ENCODE data around the gene RBM10. TPM values are rescaled to one million over a fixed set of nuclear protein-coding genes. Genes with fewer than 3 reads are reported as not detected.

RBM10 gene
- total RNA-seq, 1 donor from 2014 or later: 35.9 TPM

- no peak overlapping the region for H3K27ac ChIP-seq (ENCODE audit: low read depth, low read length)
- no peak for DNase-seq (ENCODE audit: low read depth)
- Mint-ChIP-seq H3K9me3 (ENCODE audit: unreplicated experiment) (no peaks in the 10 kb centered on the region), H3K27me3 (ENCODE audit: low read depth, unreplicated experiment) (no peaks in the 10 kb centered on the region), H3K4me3 (ENCODE audit: unreplicated experiment) (no peak overlapping the region), H3K36me3 (ENCODE audit: low read depth, unreplicated experiment) (peaks cover 7% of the 10 kb centered on the region), H3K4me1 (ENCODE audit: low read depth, unreplicated experiment) (no peaks in the 10 kb centered on the region), H3K27ac (ENCODE audit: unreplicated experiment) (no peak overlapping the region)
- peaks cover 10% of the 10 kb centered on the region for H3K79me2 ChIP-seq (ENCODE audit: insufficient read depth, low read length)
- H3K4me1 ChIP-seq (ENCODE audit: insufficient read depth, low read length): peaks cover 2% of the 10 kb centered on the region
- TF ChIP-seq EZH2 (IDR thresholded peaks at IDR 0.05; ENCODE audit: insufficient read depth, low read length) (no peak), CTCF (IDR thresholded peaks at IDR 0.05; ENCODE audit: insufficient read depth, low read depth, low read length) (no peak)
- H2AFZ ChIP-seq (ENCODE audit: low read depth, low read length): no peak overlapping the region
- H3K9ac ChIP-seq (ENCODE audit: low read length): no peak overlapping the region
- no peaks in the 10 kb centered on the region for H3K27me3 ChIP-seq (ENCODE audit: insufficient read depth, low read length)
- no peak for FAIRE-seq
- no peak overlapping the region for H3K4me3 ChIP-seq (ENCODE audit: insufficient read depth, low read depth, low read length)
- H4K20me1 ChIP-seq (ENCODE audit: insufficient read depth, low read length): peaks cover 14% of the 10 kb centered on the region
- H3K9me3 ChIP-seq (ENCODE audit: insufficient read depth, low read depth, low read length): no peaks in the 10 kb centered on the region
- H3K4me2 ChIP-seq (ENCODE audit: low read length): no peak overlapping the region
- no peaks in the 10 kb centered on the region for H3K36me3 ChIP-seq (ENCODE audit: insufficient read depth, low read length)
Observed at GRCh38 chrX:47138171-47138570, 6.8 kb upstream of the RBM10 start.

- peak overlapping the region; percentile 83 for H3K4me3 ChIP-seq (ENCODE audit: insufficient read depth, low read depth, low read length)
- Mint-ChIP-seq H3K9me3 (ENCODE audit: unreplicated experiment) (no peaks in the 10 kb centered on the region), H3K36me3 (ENCODE audit: low read depth, unreplicated experiment) (peaks cover 7% of the 10 kb centered on the region), H3K4me3 (ENCODE audit: unreplicated experiment) (peak overlapping the region; percentile 99), H3K27ac (ENCODE audit: unreplicated experiment) (no peak overlapping the region), H3K4me1 (ENCODE audit: low read depth, unreplicated experiment) (no peaks in the 10 kb centered on the region), H3K27me3 (ENCODE audit: low read depth, unreplicated experiment) (no peaks in the 10 kb centered on the region)
- peak overlapping the region; percentile 91 for H3K27ac ChIP-seq (ENCODE audit: low read depth, low read length)
- H3K4me1 ChIP-seq (ENCODE audit: insufficient read depth, low read length): peaks cover 13% of the 10 kb centered on the region
- peaks cover 59% of the 10 kb centered on the region for H3K79me2 ChIP-seq (ENCODE audit: insufficient read depth, low read length)
- FAIRE-seq (no peak), DNase-seq (ENCODE audit: low read depth) (peak; percentile 8)
- peak overlapping the region; percentile 98 for H3K9ac ChIP-seq (ENCODE audit: low read length)
- no peaks in the 10 kb centered on the region for H3K36me3 ChIP-seq (ENCODE audit: insufficient read depth, low read length)
- H3K9me3 ChIP-seq (ENCODE audit: insufficient read depth, low read depth, low read length): no peaks in the 10 kb centered on the region
- H3K4me2 ChIP-seq (ENCODE audit: low read length): peak overlapping the region; percentile 95
- H3K27me3 ChIP-seq (ENCODE audit: insufficient read depth, low read length): no peaks in the 10 kb centered on the region
- peaks cover 54% of the 10 kb centered on the region for H4K20me1 ChIP-seq (ENCODE audit: insufficient read depth, low read length)
- TF ChIP-seq EZH2 (IDR thresholded peaks at IDR 0.05; ENCODE audit: insufficient read depth, low read length) (no peak), CTCF (IDR thresholded peaks at IDR 0.05; ENCODE audit: insufficient read depth, low read depth, low read length) (no peak)
- H2AFZ ChIP-seq (ENCODE audit: low read depth, low read length): peak overlapping the region; percentile 60
Observed at GRCh38 chrX:47143894-47144625, 961 bp upstream of the RBM10 start.

Data from astrocyte (in vitro differentiated cells and primary cell).